Left lung (tissue), 10 donors: ENCODE results near the gene LNX1. TPM values are rescaled to one million over a fixed set of nuclear protein-coding genes. Genes with fewer than 3 reads are reported as not detected.

ENCODE experiments used
- ATAC-seq: fragments of 200-7000 bp; cut with Tn5 transposase; one replicate; pipeline ENCODE4 v1.9.1; 2020; ENCODE audit warnings: moderate library complexity
- DNase-seq, 4 donors: peaks; one replicate each; pipeline ENCODE4 v3.0.0-alpha.2; 2013 to 2020
- H3K27ac ChIP-seq, 2 donors: fragments of 200-600 bp; sonication (generic) in 1 of 2; one replicate each; pipeline versions ENCODE4 v1.5.0 to v1.8.0; 2020 to 2021
- H3K27me3 ChIP-seq, 2 donors: fragments of 200-600 bp; sonication (generic) in 1 of 2; one replicate each; pipeline versions ENCODE4 v1.5.0 to v1.8.0; 2020 to 2021
- H3K36me3 ChIP-seq, 2 donors: fragments of 200-600 bp; sonication (generic) in 1 of 2; one replicate each; pipeline versions ENCODE4 v1.5.0 to v1.8.0; 2020 to 2021
- H3K4me1 ChIP-seq, 2 donors: fragments of 200-600 bp; one replicate each; pipeline ENCODE4 v1.8.0; 2021
- H3K4me3 ChIP-seq, 2 donors: fragments of 200-600 bp; sonication (generic) in 1 of 2; one replicate each; pipeline versions ENCODE4 v1.5.0 to v1.8.0; 2020 to 2021; ENCODE audit warnings: mild to moderate bottlenecking in 1 of 2
- H3K9me3 ChIP-seq, 2 donors: fragments of 200-600 bp; sonication (generic) in 1 of 2; one replicate each; pipeline versions ENCODE4 v1.5.0 to v1.8.0; 2020 to 2021
- intact Hi-C, 2 donors: fragments of 100-400 bp; cut with DNase I; formaldehyde crosslinking; loops; one replicate each; pipeline versions ENCODE4 v1.11.2 to v1.14.2; 2022
- polyA plus RNA-seq, 6 donors: library from polyadenylated mRNA; unstranded; fragments of 120-200 nt; gene quantifications; one replicate each; pipeline ENCODE4 v1.2.1, GENCODE V29; 2013; ENCODE audit not compliant: insufficient read length in 6 of 6
- total RNA-seq, 2 donors: library from RNA; stranded (reverse); fragmentation: NEBNext Ultra II Directional; extraction: Animal tissue kit (Norgen Biotek cat#: 25700); gene quantifications; one replicate each; pipeline ENCODE4 v1.2.1, GENCODE V29; 2021
- TF ChIP-seq, protein P1 (sequence below), 2 donors: fragments of 200-600 bp; sonication (generic) in 1 of 2; IDR thresholded peaks; one replicate each; pipeline versions ENCODE4 v1.5.0 to v1.8.0; 2021; ENCODE audit warnings: antibody characterized with exemption in 2 of 2
- donor health status: DM: no; HTN: yes; CAD: no.
- donor health status: DM: no; HTN: no; CAD: no.

Gene LNX1
- total and polyA plus RNA-seq, 8 donors: 2.5 to 4.4 (median 3.6) TPM

GRCh38 chr4:53489279-53489889 is 101.9 kb downstream of the LNX1 start:
- TF ChIP-seq, protein P1, sequence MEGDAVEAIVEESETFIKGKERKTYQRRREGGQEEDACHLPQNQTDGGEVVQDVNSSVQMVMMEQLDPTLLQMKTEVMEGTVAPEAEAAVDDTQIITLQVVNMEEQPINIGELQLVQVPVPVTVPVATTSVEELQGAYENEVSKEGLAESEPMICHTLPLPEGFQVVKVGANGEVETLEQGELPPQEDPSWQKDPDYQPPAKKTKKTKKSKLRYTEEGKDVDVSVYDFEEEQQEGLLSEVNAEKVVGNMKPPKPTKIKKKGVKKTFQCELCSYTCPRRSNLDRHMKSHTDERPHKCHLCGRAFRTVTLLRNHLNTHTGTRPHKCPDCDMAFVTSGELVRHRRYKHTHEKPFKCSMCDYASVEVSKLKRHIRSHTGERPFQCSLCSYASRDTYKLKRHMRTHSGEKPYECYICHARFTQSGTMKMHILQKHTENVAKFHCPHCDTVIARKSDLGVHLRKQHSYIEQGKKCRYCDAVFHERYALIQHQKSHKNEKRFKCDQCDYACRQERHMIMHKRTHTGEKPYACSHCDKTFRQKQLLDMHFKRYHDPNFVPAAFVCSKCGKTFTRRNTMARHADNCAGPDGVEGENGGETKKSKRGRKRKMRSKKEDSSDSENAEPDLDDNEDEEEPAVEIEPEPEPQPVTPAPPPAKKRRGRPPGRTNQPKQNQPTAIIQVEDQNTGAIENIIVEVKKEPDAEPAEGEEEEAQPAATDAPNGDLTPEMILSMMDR (IDR thresholded peaks at IDR 0.05): no peak
- H3K27me3 ChIP-seq: no peaks in the 10 kb centered on the region
- H3K4me1 ChIP-seq: no peaks in the 10 kb centered on the region
- no peaks in the 10 kb centered on the region for H3K9me3 ChIP-seq
- H3K36me3 ChIP-seq: no peaks in the 10 kb centered on the region
- ATAC-seq (no peak), DNase-seq (no peak)
- no peak overlapping the region for H3K4me3 ChIP-seq
- intact Hi-C loops: no loop called here
- no peak overlapping the region for H3K27ac ChIP-seq

GRCh38 chr4:53487766-53488165 is 103.5 kb downstream of the LNX1 start:
- intact Hi-C loops: no loop called here
- Histone ChIP-seq H3K4me1 (no peaks in the 10 kb centered on the region), H3K9me3 (no peaks in the 10 kb centered on the region), H3K27ac (no peak overlapping the region), H3K27me3 (no peaks in the 10 kb centered on the region), H3K4me3 (no peak overlapping the region), H3K36me3 (no peaks in the 10 kb centered on the region)
- ATAC-seq (no peak), DNase-seq (no peak)
- TF ChIP-seq, protein P1 (IDR thresholded peaks at IDR 0.05): no peak

GRCh38 chr4:53485658-53486040 is 105.6 kb downstream of the LNX1 start:
- Histone ChIP-seq H3K36me3 (no peaks in the 10 kb centered on the region), H3K9me3 (no peaks in the 10 kb centered on the region), H3K27me3 (no peaks in the 10 kb centered on the region), H3K4me3 (no peak overlapping the region), H3K4me1 (no peaks in the 10 kb centered on the region), H3K27ac (no peak overlapping the region)
- ATAC-seq (no peak), DNase-seq (no peak)
- intact Hi-C loops: no loop called here
- TF ChIP-seq, protein P1 (IDR thresholded peaks at IDR 0.05): no peak

DNA sequence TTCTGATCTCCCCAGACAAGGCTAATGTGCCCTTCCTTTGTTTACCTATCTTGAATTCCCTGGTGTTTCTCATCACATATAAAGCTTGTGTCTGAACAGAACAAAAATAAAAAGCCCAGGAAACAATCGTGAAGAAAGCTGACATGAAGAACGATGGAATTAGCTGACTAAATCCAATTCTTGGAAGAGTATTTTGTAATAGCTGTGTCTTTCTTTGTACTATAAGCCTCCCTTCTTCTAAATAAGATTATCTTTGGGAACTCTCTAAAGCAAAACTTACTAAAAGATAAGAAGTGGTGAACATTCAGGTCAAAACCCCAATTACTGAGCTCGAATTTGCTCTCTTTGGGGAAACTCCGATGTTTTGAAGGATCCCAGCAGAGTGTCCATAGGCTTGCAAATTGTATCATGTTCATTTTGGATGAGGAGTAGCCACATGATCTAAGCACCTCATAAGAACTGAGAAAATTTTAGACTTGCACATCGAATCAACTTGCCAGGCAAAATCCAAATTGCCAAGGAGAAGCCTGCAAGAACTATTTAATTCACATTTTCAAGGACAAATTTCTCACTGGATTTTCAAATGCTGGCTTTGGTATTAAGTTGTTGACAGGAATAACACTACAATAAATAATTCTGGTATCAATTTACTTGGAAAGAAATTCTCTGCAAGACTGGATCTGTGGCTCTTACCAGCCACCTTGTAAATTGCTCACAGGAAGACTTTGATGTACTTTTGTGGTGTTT is 106.2 kb downstream of the LNX1 start:
- Histone ChIP-seq H3K9me3 (no peaks in the 10 kb centered on the region), H3K36me3 (no peaks in the 10 kb centered on the region), H3K4me1 (no peaks in the 10 kb centered on the region), H3K27me3 (no peaks in the 10 kb centered on the region), H3K27ac (no peak overlapping the region), H3K4me3 (no peak overlapping the region)
- ATAC-seq (no peak), DNase-seq (no peak)
- TF ChIP-seq, protein P1 (IDR thresholded peaks at IDR 0.05): no peak
- intact Hi-C loops: no loop called here

DNA sequence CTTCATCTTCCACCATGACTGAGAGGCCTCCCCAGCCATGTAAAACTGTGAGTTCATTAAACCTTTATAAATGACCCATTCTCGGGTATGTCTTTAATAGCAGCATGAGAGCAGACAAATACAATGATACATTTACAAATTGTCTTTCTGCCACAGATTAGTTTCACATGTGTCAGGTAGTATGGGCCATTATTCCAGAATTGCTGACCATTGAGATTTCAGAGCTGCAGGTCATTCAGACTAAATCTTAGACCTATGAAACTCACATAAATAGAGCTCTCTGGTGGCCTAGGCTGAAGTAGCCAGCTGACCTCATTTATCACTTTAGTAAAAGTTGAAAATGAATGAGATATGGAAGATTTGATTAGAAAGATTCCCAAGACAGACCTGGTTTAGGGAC is 108.0 kb downstream of the LNX1 start:
- Histone ChIP-seq H3K9me3 (no peaks in the 10 kb centered on the region), H3K27me3 (no peaks in the 10 kb centered on the region), H3K4me3 (no peak overlapping the region), H3K36me3 (no peaks in the 10 kb centered on the region), H3K27ac (no peak overlapping the region), H3K4me1 (no peaks in the 10 kb centered on the region)
- TF ChIP-seq, protein P1 (IDR thresholded peaks at IDR 0.05): no peak
- intact Hi-C loops: no loop called here
- ATAC-seq (no peak), DNase-seq (no peak)
